Islet of Langerhans (tissue), 1 donor: ENCODE results near the gene JAZF1.

Experiments
- FAIRE-seq: peaks from one replicate; lab custom pipeline; 2011; peaks lifted over from hg19 to GRCh38; lab: Jason Lieb, UNC

JAZF1 gene

GRCh38 chr7:28165261-28165660 is 15.3 kb downstream of the JAZF1 start:
- FAIRE-seq: no peak

DNA sequence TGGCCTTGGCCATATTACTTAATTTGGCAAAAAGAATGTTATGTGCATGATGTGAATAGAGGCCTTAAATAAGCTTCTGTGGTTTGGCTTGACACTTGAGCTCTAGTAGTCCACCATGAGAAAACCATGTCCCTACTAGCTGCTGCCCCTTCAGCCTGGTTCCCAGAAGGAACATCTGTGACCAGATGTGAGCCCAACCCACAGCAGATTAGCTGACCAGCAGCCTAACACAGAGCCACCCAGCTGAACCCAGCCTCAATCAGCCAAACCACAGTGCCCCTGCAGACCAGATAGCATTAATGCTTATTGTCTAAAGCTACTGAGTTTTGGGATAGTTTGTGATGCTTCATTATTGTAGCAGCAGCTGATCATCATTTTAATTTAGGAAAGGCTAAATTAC is 16.6 kb downstream of the JAZF1 start:
- FAIRE-seq: no peak

DNA sequence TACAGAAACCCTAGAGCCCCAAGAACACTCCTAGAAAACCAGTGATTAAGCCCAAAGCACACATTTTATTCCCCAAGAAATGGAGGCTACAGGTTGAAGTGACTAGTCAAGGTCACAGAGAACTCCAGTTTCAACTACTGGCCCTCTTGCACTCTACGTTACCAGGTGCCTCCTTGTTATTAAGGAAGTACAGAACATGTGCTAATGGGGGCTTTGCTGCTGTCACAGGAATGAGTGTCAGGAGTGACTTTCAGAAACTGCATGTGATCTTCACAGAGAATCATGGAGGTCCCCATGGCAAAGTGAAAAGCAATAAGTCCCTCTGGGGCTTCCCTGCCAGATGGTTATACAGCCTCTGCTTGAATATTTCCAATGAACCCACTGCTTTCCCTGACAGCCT is 19.3 kb downstream of the JAZF1 start:
- no peak for FAIRE-seq

- no peak for FAIRE-seq
Observed at GRCh38 chr7:28160551-28160991, 20.0 kb downstream of the JAZF1 start.

DNA sequence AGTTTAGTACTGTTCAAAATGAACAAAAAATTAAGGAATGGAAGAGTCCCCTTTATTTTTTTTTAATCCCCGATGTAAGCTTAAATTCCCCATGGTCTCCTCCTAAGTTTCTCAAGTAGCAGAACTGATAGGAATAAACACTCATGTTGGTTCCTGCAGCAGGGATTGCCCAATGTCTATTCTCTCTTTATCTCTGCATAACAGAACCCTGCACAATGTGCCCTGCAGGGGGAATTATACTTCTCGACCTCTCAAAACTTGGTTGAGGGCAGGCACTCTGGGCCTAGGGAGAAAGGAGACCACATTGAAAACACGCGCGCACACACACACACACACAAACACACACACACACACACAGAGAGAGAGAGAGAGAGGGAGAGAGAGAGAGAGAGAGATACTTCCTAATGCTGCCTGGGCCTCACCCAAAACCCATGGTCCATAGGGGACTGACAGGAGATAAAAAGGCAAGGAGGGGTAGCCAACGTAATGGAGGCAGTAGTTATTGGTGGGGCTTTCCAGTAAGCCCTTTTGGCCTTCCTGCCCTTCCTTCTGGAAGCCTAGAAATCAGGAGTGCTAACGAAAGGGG is 22.7 kb downstream of the JAZF1 start:
- FAIRE-seq: no peak

DNA sequence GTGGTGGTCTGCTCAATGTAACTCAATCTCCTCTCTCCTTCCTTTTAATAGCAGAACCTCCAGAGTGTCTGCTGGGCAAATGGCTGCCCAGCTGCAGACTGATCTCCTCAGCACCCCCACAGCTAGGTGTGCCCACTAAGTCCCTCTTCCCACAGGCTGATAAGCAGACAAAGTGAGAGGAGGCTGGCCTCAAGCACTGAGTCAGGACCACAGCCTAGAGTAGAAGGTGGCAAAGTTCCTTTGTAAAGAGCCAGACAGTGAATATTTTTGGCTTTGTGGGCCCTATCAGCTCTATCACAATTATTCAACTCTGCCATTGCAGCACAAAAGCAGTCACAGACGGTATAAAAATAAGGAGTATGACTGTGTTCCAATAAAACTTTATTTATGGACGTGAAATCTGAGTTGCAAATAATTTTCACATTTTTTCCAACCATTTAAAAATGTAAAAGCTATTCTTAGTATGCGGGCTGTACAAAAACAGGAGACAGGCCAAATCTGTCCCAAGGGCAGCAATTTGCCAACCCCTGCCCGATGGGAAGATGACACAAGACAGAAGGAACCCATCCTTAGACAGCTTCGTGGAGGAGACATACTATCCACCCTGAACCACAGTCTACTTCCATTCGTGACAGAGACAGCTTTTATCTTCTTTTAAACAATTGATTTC is 23.4 kb downstream of the JAZF1 start:
- no peak for FAIRE-seq

DNA sequence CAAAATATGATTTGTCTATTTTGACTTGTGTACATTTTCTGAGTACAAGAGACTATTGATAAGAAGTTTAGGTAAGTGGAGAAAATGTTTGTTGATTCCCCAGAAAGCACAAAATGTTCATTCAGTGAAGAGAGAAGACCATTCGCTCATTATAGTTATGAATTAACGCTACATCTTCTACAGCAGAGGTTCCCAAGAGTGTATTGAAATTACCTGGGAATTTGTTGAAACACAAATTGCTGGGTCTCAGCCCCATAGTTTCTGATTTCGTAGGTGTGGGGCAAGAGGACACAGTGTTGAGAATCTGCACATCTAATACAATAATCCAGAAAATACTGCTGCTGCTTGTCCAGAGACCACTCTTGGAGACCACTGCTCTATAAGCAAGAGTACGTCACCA is 24.2 kb downstream of the JAZF1 start:
- no peak for FAIRE-seq

DNA sequence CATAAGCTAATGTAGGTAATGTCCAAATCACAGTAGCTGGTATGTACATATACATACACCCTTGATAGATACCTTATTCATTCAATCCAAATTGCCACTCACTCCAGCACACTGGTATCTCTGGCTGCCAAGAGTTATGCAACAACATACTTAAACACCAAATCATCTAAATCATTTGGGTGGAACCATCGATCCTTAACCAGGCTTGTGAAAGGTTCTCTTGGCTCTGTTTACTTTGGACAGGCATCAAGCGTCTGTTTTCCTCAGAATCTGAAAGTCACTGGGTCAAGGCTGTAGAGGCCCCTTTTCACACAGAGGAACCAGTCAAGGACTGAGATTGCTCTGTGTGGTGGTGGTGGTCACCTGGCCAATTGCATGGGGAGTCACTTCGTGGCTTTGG is 24.6 kb downstream of the JAZF1 start:
- no peak for FAIRE-seq

DNA sequence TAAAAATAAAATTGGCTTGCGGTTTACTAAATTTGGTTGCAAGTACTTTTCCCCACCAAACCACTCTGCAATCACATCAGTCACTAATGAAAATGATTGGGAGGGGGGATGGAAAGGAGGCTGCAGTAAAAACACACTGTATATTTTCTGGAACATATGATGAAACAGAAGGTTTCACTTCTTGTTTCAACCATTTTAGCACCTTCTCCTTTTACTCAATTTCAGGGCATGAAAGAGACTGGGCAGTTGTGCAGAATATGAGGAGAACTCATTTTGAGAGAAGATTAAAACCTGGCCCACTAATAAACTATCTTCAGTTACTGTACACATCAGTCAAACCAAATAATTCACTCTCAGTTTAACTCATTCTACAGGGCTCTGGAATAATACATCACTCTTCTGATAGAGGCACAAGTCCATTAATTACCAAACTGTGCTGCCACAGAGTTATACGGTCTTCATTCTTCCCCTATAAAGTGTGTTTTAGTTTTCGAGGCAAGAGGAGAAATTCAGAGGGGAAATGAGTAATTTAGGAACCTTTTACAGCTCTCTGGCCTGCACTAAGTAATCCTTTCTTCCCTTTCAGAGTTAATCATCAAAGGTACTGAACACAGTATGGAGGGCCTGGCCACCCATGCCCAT is 25.5 kb downstream of the JAZF1 start:
- FAIRE-seq: no peak

DNA sequence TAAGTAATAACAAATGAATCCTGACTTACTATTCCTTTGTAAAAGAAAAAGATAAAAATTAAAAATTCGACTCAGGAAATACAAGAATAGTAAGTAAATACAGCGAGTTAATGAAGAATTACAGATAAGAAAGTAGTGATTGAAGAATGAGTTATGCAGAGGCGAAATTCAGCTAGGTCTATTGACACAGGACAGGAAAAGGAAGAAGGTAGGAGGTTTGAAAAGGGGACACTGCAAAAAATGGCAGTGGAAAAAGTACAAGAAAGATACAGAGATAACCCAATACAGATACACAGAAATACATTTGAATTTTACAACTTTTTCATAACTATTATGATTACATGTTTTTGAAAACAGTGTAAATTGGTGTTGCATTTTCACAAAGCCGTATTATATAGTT is 28.0 kb downstream of the JAZF1 start:
- FAIRE-seq: no peak

- no peak for FAIRE-seq
Observed at GRCh38 chr7:28151965-28152364, 28.6 kb downstream of the JAZF1 start.

- no peak for FAIRE-seq
Observed at GRCh38 chr7:28149291-28150101, 31.1 kb downstream of the JAZF1 start.

GRCh38 chr7:28145931-28146330 is 34.7 kb downstream of the JAZF1 start:
- no peak for FAIRE-seq

DNA sequence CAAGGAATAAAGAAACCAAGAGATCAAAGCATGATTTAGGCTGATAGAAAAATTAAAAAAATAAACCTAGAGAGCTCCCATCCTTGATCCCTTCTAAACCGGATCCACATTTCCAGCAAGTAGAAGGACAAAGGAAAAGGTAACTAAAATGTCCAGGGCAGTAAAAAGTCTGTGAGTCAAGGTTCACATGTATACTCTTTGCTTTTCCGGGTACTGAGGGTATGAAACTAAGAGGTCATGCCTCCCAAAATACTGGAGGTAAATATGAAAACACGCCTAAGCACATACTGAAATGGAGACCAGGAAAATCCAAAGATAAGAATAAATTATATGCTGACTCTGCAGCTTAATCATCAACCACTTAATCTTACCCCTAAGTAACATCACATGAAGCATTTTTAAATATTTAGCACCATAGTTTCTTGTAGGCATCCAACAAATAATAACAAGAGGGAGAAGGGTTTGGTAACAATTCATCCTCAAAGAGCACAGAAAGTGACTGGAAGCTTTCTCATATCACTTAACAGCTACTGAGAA is 35.4 kb downstream of the JAZF1 start:
- peak; percentile 82 for FAIRE-seq

GRCh38 chr7:28144266-28144665 is 36.3 kb downstream of the JAZF1 start:
- no peak for FAIRE-seq

DNA sequence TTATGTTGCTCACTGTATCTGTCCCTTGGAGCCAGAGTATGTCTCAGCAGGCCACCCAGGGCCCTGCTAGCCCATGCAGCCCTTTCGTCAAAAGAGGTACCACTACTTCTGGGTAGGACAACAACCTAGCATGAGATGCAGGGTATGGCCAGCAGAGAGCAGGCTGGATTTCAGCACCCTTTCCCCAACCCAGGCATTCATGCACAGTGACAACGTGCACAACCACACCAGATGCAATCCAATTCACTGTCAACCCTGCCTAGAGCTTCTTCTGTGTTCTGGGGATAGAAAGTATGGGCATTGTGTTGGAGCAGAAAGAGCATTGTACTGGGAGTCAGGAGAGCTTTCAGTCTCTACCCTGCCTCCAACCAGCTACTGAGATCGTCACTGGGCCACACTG is 37.9 kb downstream of the JAZF1 start:
- FAIRE-seq: no peak

GRCh38 chr7:28140979-28141378 is 39.6 kb downstream of the JAZF1 start:
- FAIRE-seq: no peak

DNA sequence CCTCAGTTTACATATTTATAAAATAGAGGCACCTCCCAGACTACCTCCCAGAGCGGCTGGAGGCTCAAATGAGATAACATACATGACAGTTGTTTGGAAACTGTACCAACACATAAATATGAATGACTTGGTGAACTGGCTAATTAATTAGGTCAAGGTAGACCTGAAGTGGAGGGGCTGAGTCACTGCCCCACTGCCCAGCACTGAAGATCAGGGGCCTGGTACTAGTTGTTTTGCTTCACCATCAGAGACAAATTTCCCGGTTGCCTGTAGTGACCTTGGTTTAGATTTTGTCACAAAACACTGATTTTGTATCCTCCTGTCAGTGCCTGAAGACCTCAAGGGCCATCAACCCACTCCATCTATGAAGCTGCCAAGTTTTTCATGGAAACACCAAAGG is 41.8 kb downstream of the JAZF1 start:
- FAIRE-seq: no peak

DNA sequence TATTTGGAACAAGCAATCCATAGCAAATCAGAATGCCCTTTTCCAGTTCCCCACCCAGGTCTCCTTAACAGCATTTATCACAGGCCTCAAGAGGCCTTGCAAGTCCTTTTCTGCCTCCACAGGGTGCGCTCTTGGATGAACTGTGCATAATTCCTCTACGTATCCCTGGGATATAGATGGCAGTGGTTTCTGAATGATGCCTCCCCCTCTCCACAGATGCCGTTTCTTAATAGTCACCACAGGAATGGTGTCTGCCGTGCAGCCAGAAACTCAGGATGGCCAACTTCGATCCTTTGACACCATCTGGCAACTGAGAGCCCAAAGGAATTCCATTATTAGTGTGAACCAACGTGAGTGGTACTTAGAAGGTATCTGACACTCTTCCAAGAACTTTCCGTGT is 43.1 kb downstream of the JAZF1 start:
- no peak for FAIRE-seq

DNA sequence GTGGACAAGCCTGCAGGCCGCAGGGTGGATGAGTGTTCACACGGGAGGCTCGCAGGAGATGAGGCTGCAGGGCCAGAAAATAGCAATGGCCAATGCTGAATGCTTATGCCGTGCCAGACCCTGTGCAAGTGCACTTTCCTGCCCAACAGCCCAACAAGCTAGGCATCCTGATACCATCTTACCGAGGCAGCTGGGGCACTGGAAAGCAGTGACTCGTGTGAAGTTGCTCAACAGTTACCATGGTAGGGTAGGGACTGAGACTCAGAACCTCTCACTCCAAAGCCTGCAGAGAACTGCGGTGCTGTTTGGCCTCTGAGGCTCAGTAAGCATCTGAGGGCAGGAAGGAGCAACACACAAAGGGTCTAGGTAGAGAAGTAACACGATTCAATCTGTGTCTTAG is 43.7 kb downstream of the JAZF1 start:
- no peak for FAIRE-seq

GRCh38 chr7:28136420-28136819 is 44.2 kb downstream of the JAZF1 start:
- no peak for FAIRE-seq

- no peak for FAIRE-seq
Observed at GRCh38 chr7:28135760-28136159, 44.8 kb downstream of the JAZF1 start.

GRCh38 chr7:28135315-28135714 is 45.3 kb downstream of the JAZF1 start:
- no peak for FAIRE-seq
